Measurements from ENCODE around the gene SAA1. TPM values are rescaled to one million over a fixed set of nuclear protein-coding genes. Genes with fewer than 3 reads are reported as not detected.

SAA1 gene
- total and polyA plus RNA-seq, 2 donors (not counting 3 experiments of a cell fraction or from before 2014, with no cell fraction given) = not detected

DNA sequence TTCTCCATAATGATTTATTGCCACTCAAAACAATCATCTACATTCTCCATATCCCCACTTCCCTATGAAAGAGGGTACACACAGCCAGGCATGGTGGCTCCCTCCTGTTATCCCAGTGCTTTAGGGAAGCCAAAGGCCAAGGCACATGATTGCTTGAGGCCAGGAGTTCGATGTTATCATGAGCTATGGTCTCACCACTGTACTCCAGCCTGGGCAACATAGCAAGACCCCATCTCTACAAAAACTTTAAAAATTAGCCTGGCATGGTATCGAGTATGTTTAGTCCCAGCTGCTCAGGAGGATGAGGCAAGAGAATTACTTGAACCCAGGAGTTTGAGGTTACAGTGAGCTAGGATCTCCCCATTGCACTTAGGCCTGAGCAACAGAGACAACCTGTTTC, 49.8 kb downstream of the SAA1 start:
- ChIA-PET CTCF (interaction anchor here (2.0 kb wide), 2 partner anchors 23 to 72 kb away, joined by 6 to 9 read pairs; no protein-coding TSS in a partner anchor), POLR2A (no interaction called here)
- Histone ChIP-seq H3K9ac (replicated peaks; ENCODE audit: extremely low read depth, insufficient read depth, low read length) (no peak overlapping the region), H3K36me3 (ENCODE audit: control insufficient read depth in 2 of 2, extremely low read depth in 1 of 2, insufficient read depth in 2 of 2, low read length in 2 of 2) (peaks cover 0 to 2% of the 10 kb centered on the region in 2 experiments), H3K4me2 (ENCODE audit: insufficient read depth, low read length) (no peak overlapping the region), H3K9me1 (replicated peaks; ENCODE audit: control insufficient read depth, extremely low read depth, insufficient read depth, low read length) (no peaks in the 10 kb centered on the region), H3K79me2 (ENCODE audit: control insufficient read depth, insufficient read depth, low read length) (peaks cover 9% of the 10 kb centered on the region), H3K27ac (ENCODE audit: insufficient read depth, low read depth, low read length) (no peak overlapping the region), H3K4me1 (ENCODE audit: control insufficient read depth, extremely low read depth, insufficient read depth, low read length) (peaks cover 4% of the 10 kb centered on the region), H3K27me3 (ENCODE audit: control insufficient read depth in 2 of 2, insufficient read depth in 2 of 2, low read length in 2 of 2) (no peaks in the 10 kb centered on the region), H3K9me3 (replicated peaks; ENCODE audit: control insufficient read depth, insufficient read depth, low read length) (no peaks in the 10 kb centered on the region), H3K4me3 (replicated peaks in 1 of 3; ENCODE audit: insufficient read depth in 1 of 3, low read depth in 1 of 3, low read length in 3 of 3) (no peak overlapping the region), H2AFZ (ENCODE audit: low read depth, low read length) (no peak overlapping the region), H4K20me1 (replicated peaks; ENCODE audit: control insufficient read depth, extremely low read depth, insufficient read depth, low read length) (no peaks in the 10 kb centered on the region)
- intact Hi-C loops (cut with micrococcal nuclease) = no loop called here
- no TSS peak for BruUV-seq (replicated peaks)
- dilution Hi-C loops (cut with MboI; ENCODE audit: extremely low pct_ligation_motif_present, low sequenced_read_pairs) = no loop called here
- FAIRE-seq (no peak), DNase-seq (ENCODE audit: low read depth, low spot score) (no peak)
- TF ChIP-seq, protein P1, sequence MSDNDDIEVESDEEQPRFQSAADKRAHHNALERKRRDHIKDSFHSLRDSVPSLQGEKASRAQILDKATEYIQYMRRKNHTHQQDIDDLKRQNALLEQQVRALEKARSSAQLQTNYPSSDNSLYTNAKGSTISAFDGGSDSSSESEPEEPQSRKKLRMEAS (IDR thresholded peaks at IDR 0.05; ENCODE audit: insufficient read depth, insufficient read length) = no peak
- TF ChIP-seq FOS (IDR thresholded peaks at IDR 0.05; ENCODE audit: borderline replicate concordance, insufficient read depth, low read length) (no peak), EZH2 (IDR thresholded peaks at IDR 0.05; ENCODE audit: borderline replicate concordance, low read depth, low read length, severe bottlenecking) (no peak), POLR2A (IDR thresholded peaks at IDR 0.05; ENCODE audit: low read depth, low read length) (no peak), GATA2 (IDR thresholded peaks at IDR 0.05; ENCODE audit: insufficient read depth, insufficient read length, low read depth, low read length) (no peak), POLR2AphosphoS5 (IDR thresholded peaks at IDR 0.05; ENCODE audit: insufficient read depth, low read depth, low read length) (no peak), JUN (IDR thresholded peaks at IDR 0.05; ENCODE audit: borderline replicate concordance, insufficient read depth, insufficient read length, low read depth) (no peak), MYC (IDR thresholded peaks at IDR 0.05; ENCODE audit: low read depth, low read length) (no peak)
- TF ChIP-seq, protein P2, sequence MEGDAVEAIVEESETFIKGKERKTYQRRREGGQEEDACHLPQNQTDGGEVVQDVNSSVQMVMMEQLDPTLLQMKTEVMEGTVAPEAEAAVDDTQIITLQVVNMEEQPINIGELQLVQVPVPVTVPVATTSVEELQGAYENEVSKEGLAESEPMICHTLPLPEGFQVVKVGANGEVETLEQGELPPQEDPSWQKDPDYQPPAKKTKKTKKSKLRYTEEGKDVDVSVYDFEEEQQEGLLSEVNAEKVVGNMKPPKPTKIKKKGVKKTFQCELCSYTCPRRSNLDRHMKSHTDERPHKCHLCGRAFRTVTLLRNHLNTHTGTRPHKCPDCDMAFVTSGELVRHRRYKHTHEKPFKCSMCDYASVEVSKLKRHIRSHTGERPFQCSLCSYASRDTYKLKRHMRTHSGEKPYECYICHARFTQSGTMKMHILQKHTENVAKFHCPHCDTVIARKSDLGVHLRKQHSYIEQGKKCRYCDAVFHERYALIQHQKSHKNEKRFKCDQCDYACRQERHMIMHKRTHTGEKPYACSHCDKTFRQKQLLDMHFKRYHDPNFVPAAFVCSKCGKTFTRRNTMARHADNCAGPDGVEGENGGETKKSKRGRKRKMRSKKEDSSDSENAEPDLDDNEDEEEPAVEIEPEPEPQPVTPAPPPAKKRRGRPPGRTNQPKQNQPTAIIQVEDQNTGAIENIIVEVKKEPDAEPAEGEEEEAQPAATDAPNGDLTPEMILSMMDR (IDR thresholded peaks at IDR 0.05; ENCODE audit: extremely low read depth in 1 of 2, insufficient read depth in 1 of 2, low read depth in 1 of 2, low read length in 2 of 2) = no peak
